Lower leg skin (tissue), 3 donors: ENCODE results near the gene TTC7B.

Experiments
- CTCF ChIP-seq, 3 donors: fragments of 450-650 bp; IDR thresholded peaks; one replicate each; pipeline ENCODE4 v1.5.1; 2016; ENCODE audit warnings: antibody characterized with exemption in 3 of 3, mild to moderate bottlenecking in 3 of 3, moderate library complexity in 2 of 3
- POLR2A ChIP-seq, 2 donors: fragments of 450-650 bp; IDR thresholded peaks; one replicate each; pipeline ENCODE4 v1.6.1; 2016 to 2017; ENCODE audit warnings: antibody characterized with exemption in 2 of 2, mild to moderate bottlenecking in 1 of 2, moderate library complexity in 1 of 2

GRCh38 chr14:90514015-90514398 lies 302.2 kb downstream of the TTC7B start:
- TF ChIP-seq POLR2A (IDR thresholded peaks at IDR 0.05), result no peak
- TF ChIP-seq CTCF (IDR thresholded peaks at IDR 0.05), result no peak
